Retinal pigment epithelial cell (primary cell): Measurements from ENCODE around the gene ASB11.
"Not testable (repeated sequence)": the region's sequence is repeated elsewhere in the genome, so short reads cannot be mapped to it uniquely, and the experiment has no call there.

Experiments
- DNase-seq: peaks from one replicate; pipeline ENCODE4 v3.0.0-alpha.2; 2010; ENCODE audit warnings: low read depth
- H3K4me3 ChIP-seq: 2 replicates; pipeline ENCODE4 v1.5.1; 2011; ENCODE audit warnings: mild to moderate bottlenecking, low read length, control low read depth, moderate library complexity
- TF ChIP-seq, protein P1 (sequence below): conservative IDR thresholded peaks from 2 replicates; pipeline ENCODE4 v1.5.1; 2011; ENCODE audit warnings: low read depth, low read length, control low read depth, inconsistent platforms

Gene ASB11

GRCh38 chrX:15293451-15293850 is 22.0 kb downstream of the ASB11 start:
- TF ChIP-seq, protein P1, sequence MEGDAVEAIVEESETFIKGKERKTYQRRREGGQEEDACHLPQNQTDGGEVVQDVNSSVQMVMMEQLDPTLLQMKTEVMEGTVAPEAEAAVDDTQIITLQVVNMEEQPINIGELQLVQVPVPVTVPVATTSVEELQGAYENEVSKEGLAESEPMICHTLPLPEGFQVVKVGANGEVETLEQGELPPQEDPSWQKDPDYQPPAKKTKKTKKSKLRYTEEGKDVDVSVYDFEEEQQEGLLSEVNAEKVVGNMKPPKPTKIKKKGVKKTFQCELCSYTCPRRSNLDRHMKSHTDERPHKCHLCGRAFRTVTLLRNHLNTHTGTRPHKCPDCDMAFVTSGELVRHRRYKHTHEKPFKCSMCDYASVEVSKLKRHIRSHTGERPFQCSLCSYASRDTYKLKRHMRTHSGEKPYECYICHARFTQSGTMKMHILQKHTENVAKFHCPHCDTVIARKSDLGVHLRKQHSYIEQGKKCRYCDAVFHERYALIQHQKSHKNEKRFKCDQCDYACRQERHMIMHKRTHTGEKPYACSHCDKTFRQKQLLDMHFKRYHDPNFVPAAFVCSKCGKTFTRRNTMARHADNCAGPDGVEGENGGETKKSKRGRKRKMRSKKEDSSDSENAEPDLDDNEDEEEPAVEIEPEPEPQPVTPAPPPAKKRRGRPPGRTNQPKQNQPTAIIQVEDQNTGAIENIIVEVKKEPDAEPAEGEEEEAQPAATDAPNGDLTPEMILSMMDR: no peak
- DNase-seq: no peak
- no peak overlapping the region for H3K4me3 ChIP-seq

DNA sequence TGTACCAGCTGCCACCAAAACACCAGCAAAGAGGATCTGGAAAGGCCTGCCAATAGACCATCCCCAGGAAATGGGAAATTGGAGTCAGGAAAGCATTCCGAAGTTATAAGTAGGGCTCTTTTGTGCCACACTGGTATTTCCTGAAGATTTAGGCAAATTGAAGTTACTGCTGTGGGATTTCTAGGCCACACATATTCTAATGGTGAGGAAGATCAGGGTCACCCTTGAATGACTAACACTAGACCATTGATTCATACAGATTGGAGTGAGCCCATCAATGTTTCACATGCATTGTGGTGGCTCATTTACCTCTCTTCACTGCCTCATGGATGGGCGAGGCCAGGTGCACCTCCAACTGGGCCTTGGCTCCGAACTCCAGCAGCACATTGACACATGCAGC is 22.6 kb downstream of the ASB11 start:
- no peak overlapping the region for H3K4me3 ChIP-seq
- TF ChIP-seq, protein P1: no peak
- DNase-seq: no peak

DNA sequence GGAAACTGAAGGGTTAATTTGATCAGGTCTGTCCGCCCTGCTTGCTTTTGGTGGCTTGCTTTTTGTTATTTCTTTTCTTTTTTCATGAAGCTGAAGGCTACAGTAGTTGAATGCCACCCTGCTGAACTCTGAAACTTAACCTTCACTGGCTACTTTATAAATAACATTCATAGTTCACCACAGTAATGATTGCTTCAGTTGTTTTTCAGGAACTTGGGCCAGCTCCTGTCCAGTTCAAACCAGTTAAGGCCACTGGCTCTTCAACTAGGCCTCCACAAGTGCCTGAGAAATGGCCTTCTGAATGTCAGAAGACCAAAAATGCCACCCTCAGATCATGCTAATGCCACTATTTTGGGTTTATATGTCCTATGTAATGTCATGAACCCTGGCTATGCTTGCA is 37.8 kb downstream of the ASB11 start:
- no peak for DNase-seq
- TF ChIP-seq, protein P1: no peak
- no peak overlapping the region for H3K4me3 ChIP-seq

DNA sequence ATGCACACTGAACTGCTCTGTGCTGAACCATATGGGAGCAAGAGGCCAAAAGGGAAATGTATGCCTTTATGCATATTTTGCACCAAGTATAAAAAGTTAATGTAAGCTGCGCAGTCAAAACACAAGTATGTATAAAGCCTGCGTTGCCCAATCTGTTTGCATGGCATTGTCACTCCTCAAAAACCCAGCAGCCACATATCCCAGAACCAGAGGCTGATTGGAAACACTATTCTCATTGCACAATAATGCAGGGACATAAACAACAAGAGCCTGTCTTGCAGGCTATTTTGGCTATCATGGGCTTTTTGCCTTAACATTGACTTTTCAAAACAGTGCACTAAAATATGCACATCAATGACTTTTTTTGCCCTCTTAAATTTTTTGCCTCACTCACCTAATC is 40.5 kb downstream of the ASB11 start:
- TF ChIP-seq, protein P1: no peak
- no peak for DNase-seq
- no peak overlapping the region for H3K4me3 ChIP-seq

- H3K4me3 ChIP-seq, DNase-seq: not testable (repeated sequence)
Measured at GRCh38 chrX:15273275-15273674, 42.2 kb downstream of the ASB11 start.

DNA sequence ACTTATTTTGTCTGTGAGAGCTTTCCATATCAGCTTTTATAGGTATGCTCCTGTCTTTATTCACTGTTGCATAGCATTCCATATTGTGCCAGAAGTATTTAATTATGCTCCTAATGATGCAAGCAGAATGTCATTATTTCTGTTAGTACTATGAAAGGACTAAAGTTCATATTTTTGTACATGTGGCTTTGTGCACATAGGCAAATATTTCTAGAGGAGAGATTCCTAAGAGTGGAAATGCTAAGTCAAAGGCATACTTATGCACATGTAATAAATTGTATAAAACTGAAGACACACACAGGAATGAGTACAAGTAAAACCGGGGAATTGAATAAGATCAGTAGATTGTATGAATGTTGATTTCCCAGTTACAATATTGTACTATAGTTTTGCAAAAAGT is 43.7 kb downstream of the ASB11 start:
- DNase-seq: no peak
- TF ChIP-seq, protein P1: no peak
- no peak overlapping the region for H3K4me3 ChIP-seq

GRCh38 chrX:15269618-15270521 is 45.6 kb downstream of the ASB11 start, which contains the start of gene ASB9:
TSS of gene ASB9 (minus strand) at chrX:15270083. CDS start at chrX:15269874, 209 bp downstream.
- no peak for DNase-seq
- H3K4me3 ChIP-seq: no peak within 1 kb of the TSS
- TF ChIP-seq, protein P1: no peak
